K562 (cell line): ENCODE data around the gene PTGER2.

Experiments used
- TAF15 ChIP-seq: fragments of 200-400 bp; formaldehyde crosslinking; IDR thresholded peaks from 2 replicates; pipeline ENCODE4 v1.6.1; 2017; ENCODE audit warnings: mild to moderate bottlenecking, low read depth, low read length, moderate library complexity
- ZBED1 ChIP-seq: IDR thresholded peaks from 2 replicates; pipeline ENCODE4 v1.6.1; 2014

DNA sequence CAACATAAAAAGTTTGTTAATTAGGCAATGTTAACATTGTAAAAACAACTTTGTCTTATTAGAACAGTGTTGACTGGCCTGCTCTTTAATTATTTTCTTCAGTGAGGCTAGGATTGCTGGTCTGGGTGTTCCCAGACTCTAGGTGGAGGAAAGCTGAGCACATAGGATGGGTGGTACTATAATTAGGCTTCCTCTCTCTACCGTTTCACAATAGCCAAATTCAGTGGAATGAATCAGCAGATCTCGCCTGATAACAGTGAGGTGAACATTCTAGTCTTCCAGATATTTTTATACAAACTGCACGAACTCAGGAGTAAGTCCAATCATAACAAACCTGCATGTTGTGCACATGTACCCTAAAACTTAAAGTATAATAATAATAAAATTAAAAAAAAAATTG lies 34.7 kb upstream of the PTGER2 start:
- TF ChIP-seq ZBED1 (no peak), TAF15 (no peak)
